Right lobe of liver (tissue), 4 donors: ENCODE data around the gene TNS1.

Experiments used
- CTCF ChIP-seq, 4 donors: fragments of 200-600 bp in 3 of 4; fragments of 450-650 bp in 1 of 4; IDR thresholded peaks; one replicate each; pipeline versions ENCODE4 v1.5.1 to v1.8.0; 2016 to 2022; ENCODE audit warnings: antibody characterized with exemption in 4 of 4, mild to moderate bottlenecking in 2 of 4
- POLR2A ChIP-seq: fragments of 450-650 bp; IDR thresholded peaks from one replicate; pipeline ENCODE4 v1.6.1; 2017; ENCODE audit warnings: antibody characterized with exemption, mild to moderate bottlenecking
- donor health status: DM: no; HTN: no; CAD: no.
- donor health status: DM: no; HTN: no; CAD: no.
- donor health status: DM: no; HTN: yes; CAD: no.

- no peak for TF ChIP-seq CTCF (IDR thresholded peaks at IDR 0.05)
- TF ChIP-seq POLR2A = no peak
These were observed 16.4 kb downstream of the TNS1 start for GRCh38 chr2:217986256-217986961.
